Breast epithelium (tissue), 4 donors: ENCODE measurements around the gene SIRPA. TPM values are rescaled to one million over a fixed set of nuclear protein-coding genes. Genes with fewer than 3 reads are reported as not detected.

Experiments
- DNase-seq, 2 donors: peaks; one replicate each; pipeline ENCODE4 v3.0.0-alpha.2; 2019; ENCODE audit warnings: low spot score in 2 of 2
- H3K27ac ChIP-seq, 2 donors: fragments of 200-600 bp; sonication (generic) in 1 of 2; one replicate each; pipeline ENCODE4 v1.5.1; 2016 to 2019; ENCODE audit warnings: mild to moderate bottlenecking in 1 of 2
- H3K27me3 ChIP-seq, 2 donors: fragments of 200-600 bp; sonication (generic) in 1 of 2; one replicate each; pipeline versions ENCODE4 v1.5.1 to v1.6.0; 2017 to 2019; ENCODE audit warnings: control low read depth in 1 of 2, mild to moderate bottlenecking in 1 of 2
- H3K36me3 ChIP-seq: fragments of 200-600 bp; one replicate; pipeline ENCODE4 v1.5.1; 2019
- H3K4me1 ChIP-seq, 2 donors: fragments of 200-600 bp; sonication (generic); one replicate each; pipeline ENCODE4 v1.5.1; 2016 to 2019; ENCODE audit warnings: control low read depth in 1 of 2
- H3K4me3 ChIP-seq, 3 donors: fragments of 200-600 bp; sonication (generic); 1 replicate in 2 of 3; 2 replicates in 1 of 3; pipeline ENCODE4 v1.5.1; 2016 to 2019; ENCODE audit warnings: mild to moderate bottlenecking in 3 of 3, moderate library complexity in 2 of 3
- H3K9me3 ChIP-seq, 2 donors: fragments of 200-600 bp; sonication (generic) in 1 of 2; one replicate each; pipeline ENCODE4 v1.5.1; 2016 to 2019; ENCODE audit warnings: control low read depth in 1 of 2
- POLR2A ChIP-seq: fragments of 450-650 bp; IDR thresholded peaks from one replicate; pipeline ENCODE4 v1.6.1; 2016; ENCODE audit warnings: antibody characterized with exemption, mild to moderate bottlenecking, moderate library complexity
- POLR2AphosphoS5 ChIP-seq, 3 donors: sonication (generic); formaldehyde crosslinking; IDR thresholded peaks; one replicate each; pipeline ENCODE4 v1.6.1; 2017; ENCODE audit warnings: antibody characterized with exemption in 3 of 3
- intact Hi-C: fragments of 100-400 bp; cut with DNase I; formaldehyde crosslinking; loops from one replicate; pipeline ENCODE4 v1.15.1; 2023; ENCODE audit warnings: low total_unique reads
- total RNA-seq, 3 donors: library from RNA; depleted of rRNA; stranded (reverse); fragments of >200 nt; gene quantifications; one replicate each; pipeline ENCODE4 v1.1.0, GENCODE V29; 2016
- TF ChIP-seq, protein P1 (sequence below), 3 donors: fragments of 450-650 bp; IDR thresholded peaks; one replicate each; pipeline ENCODE4 v1.5.1; 2016 to 2017; ENCODE audit warnings: antibody characterized with exemption in 3 of 3, mild to moderate bottlenecking in 3 of 3, moderate library complexity in 3 of 3

Gene SIRPA
- total RNA-seq, 3 donors from 2014 or later = 42.3 to 64.6 (median 53.9) TPM

DNA sequence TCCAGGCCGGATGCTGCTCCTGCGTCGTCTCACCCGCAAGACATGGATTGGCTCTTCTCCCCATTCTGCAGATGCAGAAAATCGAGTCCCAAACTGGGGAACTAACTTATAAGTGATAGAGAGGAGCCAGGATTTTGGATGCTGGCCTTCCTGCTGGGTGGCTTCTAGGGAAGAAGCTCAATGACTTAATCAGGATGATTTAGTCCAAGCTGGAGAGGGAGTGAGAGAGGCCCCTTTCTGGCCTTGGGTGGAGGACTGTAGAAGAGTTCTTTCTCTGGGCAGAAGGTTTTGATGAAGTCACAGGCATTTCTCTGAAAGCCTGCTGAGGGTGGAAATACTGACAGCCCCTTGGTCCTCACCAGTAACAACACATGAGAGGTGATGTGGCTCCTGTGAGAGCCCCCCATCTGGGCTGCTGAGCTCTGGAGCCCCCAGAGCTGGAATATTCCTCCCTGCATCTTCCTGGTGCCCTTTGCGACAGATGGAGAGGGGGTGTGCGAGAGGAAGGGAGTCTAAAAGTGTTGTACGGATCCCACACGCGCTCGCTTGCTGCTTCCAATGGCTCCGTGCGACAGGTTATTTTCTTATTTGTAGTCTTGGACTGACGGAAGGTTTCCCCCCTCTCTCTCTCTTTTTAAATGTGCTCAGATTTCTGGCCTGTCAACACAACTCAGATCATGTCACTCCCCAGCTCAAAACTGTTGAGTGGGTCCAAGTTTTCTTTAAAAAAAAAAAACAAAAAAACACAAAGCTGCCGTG, 3.5 kb downstream of the SIRPA start:
- Histone ChIP-seq H3K36me3 (no peaks in the 10 kb centered on the region), H3K4me1 (peaks cover 0 to 12% of the 10 kb centered on the region in 2 donors), H3K27ac (peak overlapping the region; percentile 93 to 99), H3K4me3 (peak overlapping the region in 1 of 3 donors; percentile 88), H3K9me3 (no peaks in the 10 kb centered on the region), H3K27me3 (no peaks in the 10 kb centered on the region)
- intact Hi-C loops = loop anchor here (5.0 kb wide), 1 partner anchor 86 kb away; no protein-coding TSS in a partner anchor
- DNase-seq = no peak
- TF ChIP-seq POLR2AphosphoS5 (IDR thresholded peaks at IDR 0.05) = no peak
- TF ChIP-seq POLR2A = no peak
- TF ChIP-seq, protein P1, sequence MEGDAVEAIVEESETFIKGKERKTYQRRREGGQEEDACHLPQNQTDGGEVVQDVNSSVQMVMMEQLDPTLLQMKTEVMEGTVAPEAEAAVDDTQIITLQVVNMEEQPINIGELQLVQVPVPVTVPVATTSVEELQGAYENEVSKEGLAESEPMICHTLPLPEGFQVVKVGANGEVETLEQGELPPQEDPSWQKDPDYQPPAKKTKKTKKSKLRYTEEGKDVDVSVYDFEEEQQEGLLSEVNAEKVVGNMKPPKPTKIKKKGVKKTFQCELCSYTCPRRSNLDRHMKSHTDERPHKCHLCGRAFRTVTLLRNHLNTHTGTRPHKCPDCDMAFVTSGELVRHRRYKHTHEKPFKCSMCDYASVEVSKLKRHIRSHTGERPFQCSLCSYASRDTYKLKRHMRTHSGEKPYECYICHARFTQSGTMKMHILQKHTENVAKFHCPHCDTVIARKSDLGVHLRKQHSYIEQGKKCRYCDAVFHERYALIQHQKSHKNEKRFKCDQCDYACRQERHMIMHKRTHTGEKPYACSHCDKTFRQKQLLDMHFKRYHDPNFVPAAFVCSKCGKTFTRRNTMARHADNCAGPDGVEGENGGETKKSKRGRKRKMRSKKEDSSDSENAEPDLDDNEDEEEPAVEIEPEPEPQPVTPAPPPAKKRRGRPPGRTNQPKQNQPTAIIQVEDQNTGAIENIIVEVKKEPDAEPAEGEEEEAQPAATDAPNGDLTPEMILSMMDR (IDR thresholded peaks at IDR 0.05) = no peak

DNA sequence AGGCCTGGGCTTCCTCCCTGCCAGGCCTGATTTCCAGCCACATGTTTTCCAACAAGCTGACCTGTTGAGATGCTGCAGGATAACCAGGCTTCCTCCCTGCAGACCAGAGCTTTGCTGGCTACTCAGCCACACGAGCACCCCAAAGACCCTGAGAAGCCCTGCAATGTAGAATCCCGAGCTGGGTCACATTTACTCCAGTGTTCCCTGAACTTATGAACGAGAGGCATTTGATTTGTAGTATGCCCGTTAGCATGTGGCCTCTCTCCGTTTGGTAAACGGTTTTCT, 4.0 kb downstream of the SIRPA start:
- Histone ChIP-seq H3K4me3 (no peak overlapping the region), H3K4me1 (peaks cover 0 to 12% of the 10 kb centered on the region in 2 donors), H3K9me3 (no peaks in the 10 kb centered on the region), H3K36me3 (no peaks in the 10 kb centered on the region), H3K27ac (peak overlapping the region in 1 of 2 donors; percentile 7), H3K27me3 (no peaks in the 10 kb centered on the region)
- intact Hi-C loops = loop anchor here (5.0 kb wide), 1 partner anchor 87 kb away; no protein-coding TSS in a partner anchor
- TF ChIP-seq POLR2A = no peak
- TF ChIP-seq POLR2AphosphoS5 (IDR thresholded peaks at IDR 0.05) = no peak
- TF ChIP-seq, protein P1 (IDR thresholded peaks at IDR 0.05) = no peak
- no peak for DNase-seq

DNA sequence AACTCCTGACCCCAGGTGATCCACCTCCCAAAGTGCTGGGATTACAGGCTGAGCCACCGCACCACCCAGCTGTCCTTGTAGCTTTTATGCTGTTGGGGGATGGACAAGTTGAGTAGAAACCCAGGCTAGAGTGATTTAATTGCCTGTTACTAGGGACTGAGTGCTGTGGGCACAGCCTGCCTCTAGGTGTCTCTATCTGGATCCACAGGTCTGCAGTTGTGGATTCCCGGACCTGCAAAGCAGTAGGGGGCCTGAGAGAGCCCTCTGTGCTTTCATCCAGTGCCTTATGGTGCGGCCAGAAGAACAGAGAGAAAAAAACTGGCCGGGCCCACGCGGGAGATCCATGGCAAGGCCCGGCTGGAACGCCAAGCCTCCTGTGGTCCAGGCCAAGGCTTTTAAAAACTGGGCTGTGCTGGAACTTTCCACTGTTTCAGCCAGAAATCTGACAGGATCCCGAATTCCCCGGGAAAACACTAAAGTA, 5.2 kb downstream of the SIRPA start:
- H3K27ac ChIP-seq = peak overlapping the region; percentile 40 to 44
- H3K4me3 ChIP-seq = peak overlapping the region in 1 of 3 donors; percentile 17
- DNase-seq = peak in 1 of 2 donors; percentile 46
- TF ChIP-seq, protein P1 (IDR thresholded peaks at IDR 0.05) = peak in 2 of 3 donors; percentile 24 to 37
- TF ChIP-seq POLR2AphosphoS5 (IDR thresholded peaks at IDR 0.05) (no peak), POLR2A (no peak)
- H3K36me3 ChIP-seq = no peaks in the 10 kb centered on the region
- peaks cover 0 to 12% of the 10 kb centered on the region in 2 donors for H3K4me1 ChIP-seq
- H3K27me3 ChIP-seq = no peaks in the 10 kb centered on the region
- no peaks in the 10 kb centered on the region for H3K9me3 ChIP-seq
- intact Hi-C loops = no loop called here

- intact Hi-C loops = no loop called here
- Histone ChIP-seq H3K36me3 (no peaks in the 10 kb centered on the region), H3K4me3 (no peak overlapping the region), H3K4me1 (peaks cover 0 to 10% of the 10 kb centered on the region in 2 donors), H3K27ac (peak overlapping the region in 1 of 2 donors; percentile 12), H3K9me3 (no peaks in the 10 kb centered on the region), H3K27me3 (no peaks in the 10 kb centered on the region)
- TF ChIP-seq, protein P1 (IDR thresholded peaks at IDR 0.05) = no peak
- no peak for TF ChIP-seq POLR2A
- TF ChIP-seq POLR2AphosphoS5 (IDR thresholded peaks at IDR 0.05) = no peak
- DNase-seq = no peak
Observed at GRCh38 chr20:1901704-1902103, 6.5 kb downstream of the SIRPA start.

- no peaks in the 10 kb centered on the region for H3K36me3 ChIP-seq
- intact Hi-C loops = no loop called here
- no peak overlapping the region for H3K4me3 ChIP-seq
- TF ChIP-seq POLR2A (no peak), POLR2AphosphoS5 (IDR thresholded peaks at IDR 0.05) (no peak)
- TF ChIP-seq, protein P1 (IDR thresholded peaks at IDR 0.05) = no peak
- H3K27me3 ChIP-seq = no peaks in the 10 kb centered on the region
- H3K27ac ChIP-seq = no peak overlapping the region
- DNase-seq = no peak
- peaks cover 0 to 5% of the 10 kb centered on the region in 2 donors for H3K4me1 ChIP-seq
- no peaks in the 10 kb centered on the region for H3K9me3 ChIP-seq
Observed at GRCh38 chr20:1902188-1902587, 7.0 kb downstream of the SIRPA start.
